NCI-H526 treated with DMSO at 0.1 percent for 48 hours (cell line): ENCODE data around the gene MAS1L.
"Not testable (repeated sequence)": the region's sequence is repeated elsewhere in the genome, so short reads cannot be mapped to it uniquely, and the experiment has no call there.

ENCODE experiments used
- DNase-seq: peaks from one replicate; lab custom pipeline; 2025; lab: John Stamatoyannopoulos, UW

MAS1L gene

DNA sequence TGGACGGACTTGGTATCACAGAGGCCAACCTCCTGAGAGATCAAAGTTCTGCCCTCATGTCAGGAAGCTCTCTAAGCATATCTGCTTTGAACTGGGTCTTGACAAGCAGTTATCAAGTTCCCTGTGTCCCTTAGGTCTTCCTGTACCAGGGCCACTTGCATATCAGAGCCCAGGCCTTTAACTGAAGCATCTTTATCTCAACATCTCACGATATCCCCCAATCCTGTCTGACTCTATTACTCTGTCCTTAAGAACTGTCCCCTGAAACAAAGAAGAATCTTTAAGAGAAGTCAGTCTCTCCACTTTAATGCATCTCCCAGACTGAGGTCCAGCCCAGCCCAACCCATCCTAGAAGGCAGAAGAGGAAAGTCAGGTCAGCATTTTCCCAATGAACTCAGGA, 8.2 kb downstream of the MAS1L start:
- no peak for DNase-seq

DNA sequence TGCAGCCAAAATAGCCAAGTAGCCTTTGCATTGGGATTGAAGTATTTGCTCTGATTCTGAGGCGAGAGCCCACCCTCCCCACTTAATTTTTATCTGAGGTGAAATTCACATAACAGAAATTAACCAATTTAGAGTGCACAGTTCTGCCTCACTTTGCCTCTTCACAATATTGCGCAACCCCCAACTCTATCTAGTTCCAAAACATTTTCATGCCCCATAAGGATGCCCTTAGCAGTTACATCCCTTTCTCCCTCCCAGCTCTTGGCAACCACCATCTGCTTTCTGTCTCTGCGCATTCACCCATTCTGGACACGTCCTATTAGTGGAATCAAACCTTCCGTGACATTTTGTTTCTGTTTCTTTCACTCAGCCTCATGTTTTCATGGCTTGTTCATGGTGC, 9.0 kb downstream of the MAS1L start:
- no peak for DNase-seq

DNA sequence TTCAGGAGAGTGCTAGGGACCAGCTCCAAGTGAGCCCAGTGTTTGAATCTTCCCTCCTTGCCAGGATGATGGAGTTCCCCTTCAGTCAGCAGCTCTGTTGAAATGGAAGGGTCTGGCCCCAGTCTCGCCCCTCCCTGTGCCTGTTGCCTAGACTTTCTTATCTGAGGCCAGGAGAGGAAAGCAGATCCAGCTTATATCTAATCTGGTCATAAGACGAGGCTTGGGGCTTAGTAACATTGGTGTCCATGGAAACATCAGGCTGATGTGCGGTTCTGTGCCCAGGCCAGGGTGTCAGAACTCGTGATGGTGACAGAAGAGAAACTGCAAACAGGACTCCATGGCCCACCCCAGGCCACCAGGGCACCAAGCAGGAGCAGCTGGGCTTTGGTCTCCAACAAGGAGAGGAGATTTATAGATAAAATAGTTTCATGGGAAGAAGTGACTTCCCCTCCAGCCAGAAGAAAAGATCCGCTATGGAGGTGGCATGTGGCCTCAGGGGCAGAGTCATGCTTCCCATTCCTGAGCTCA, 9.8 kb downstream of the MAS1L start:
- DNase-seq, result no peak

DNA sequence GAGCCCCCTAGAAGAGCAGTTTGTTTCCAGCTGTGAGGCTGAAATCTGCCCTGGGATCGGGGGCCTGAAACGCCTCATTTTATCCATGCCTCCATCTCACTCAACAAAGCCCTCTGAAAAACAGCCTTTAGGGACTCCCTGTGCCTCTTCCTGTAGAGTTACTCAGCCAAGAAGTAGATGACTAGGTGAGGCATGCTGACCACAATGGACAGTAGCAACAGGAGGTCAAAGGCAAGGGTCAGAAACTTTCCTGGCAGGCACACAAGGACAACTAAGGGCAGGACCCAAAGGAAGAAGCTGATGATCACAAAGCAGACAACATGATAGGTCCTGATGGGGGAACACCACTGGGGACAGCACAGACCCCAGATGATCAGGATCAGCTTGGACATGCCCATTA, 12.8 kb downstream of the MAS1L start:
- DNase-seq, result no peak

DNA sequence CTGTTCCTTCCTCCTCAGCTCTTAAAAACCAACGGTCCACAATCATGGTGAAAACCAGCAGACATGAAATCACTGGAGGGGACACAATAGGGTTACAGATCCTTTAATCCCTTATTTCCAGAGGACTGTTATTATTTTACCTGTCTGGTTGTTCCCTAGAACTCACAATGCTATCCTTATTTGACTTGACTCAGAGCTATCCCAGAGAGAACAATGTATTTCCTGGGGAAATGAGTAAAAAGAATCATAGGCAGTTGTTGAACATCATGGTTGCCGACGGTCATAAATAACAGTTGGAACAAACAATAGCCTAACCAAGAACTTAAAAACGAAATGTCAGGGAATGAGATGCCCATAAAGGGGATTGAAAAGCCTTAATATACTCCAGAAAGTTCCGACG, 21.5 kb downstream of the MAS1L start:
- no peak for DNase-seq

DNA sequence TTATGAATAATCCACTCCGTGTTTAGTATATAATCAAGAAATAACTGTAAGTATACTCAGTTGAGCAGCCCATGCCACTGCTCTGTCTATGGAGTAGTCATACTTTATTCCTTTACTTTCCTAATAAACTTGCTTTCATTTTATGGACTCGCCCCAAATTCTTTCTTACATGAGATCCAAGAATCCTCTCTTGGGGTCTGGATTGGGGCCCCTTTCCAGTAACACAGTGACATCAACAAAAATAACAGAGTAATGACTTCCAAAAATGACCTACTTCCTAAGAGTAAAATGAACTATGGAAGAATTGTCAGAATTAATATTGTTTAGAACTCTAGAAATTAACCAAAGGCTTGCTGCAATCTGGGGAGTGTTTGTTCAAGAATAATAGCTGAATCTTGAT, 22.0 kb downstream of the MAS1L start:
- no peak for DNase-seq

DNA sequence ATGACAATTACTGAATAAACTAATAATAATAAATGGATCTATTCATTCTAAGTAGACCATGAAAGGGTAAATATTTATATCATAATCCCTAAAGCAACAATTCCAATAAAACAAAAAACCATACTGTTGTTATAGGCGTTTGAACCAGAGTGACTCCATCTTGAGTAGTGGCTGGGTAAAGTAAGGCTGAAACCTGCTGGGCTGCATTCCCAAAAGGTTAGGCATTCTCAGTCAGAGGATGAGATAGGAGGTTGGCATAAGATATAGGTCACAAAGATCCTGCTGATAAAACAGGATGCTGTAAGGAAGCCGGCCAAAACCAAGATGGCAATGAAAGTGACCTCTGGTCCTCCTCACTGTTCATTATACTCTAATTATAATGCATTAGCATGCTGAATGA, 22.5 kb downstream of the MAS1L start:
- DNase-seq, result no peak

DNA sequence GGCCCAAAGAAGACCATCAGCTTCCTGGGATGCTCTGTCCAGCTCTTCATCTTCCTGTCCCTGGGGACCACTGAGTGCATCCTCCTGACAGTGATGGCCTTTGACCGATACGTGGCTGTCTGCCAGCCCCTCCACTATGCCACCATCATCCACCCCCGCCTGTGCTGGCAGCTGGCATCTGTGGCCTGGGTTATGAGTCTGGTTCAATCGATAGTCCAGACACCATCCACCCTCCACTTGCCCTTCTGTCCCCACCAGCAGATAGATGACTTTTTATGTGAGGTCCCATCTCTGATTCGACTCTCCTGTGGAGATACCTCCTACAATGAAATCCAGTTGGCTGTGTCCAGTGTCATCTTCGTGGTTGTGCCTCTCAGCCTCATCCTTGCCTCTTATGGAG, 25.7 kb downstream of the MAS1L start:
- DNase-seq, result no peak

DNA sequence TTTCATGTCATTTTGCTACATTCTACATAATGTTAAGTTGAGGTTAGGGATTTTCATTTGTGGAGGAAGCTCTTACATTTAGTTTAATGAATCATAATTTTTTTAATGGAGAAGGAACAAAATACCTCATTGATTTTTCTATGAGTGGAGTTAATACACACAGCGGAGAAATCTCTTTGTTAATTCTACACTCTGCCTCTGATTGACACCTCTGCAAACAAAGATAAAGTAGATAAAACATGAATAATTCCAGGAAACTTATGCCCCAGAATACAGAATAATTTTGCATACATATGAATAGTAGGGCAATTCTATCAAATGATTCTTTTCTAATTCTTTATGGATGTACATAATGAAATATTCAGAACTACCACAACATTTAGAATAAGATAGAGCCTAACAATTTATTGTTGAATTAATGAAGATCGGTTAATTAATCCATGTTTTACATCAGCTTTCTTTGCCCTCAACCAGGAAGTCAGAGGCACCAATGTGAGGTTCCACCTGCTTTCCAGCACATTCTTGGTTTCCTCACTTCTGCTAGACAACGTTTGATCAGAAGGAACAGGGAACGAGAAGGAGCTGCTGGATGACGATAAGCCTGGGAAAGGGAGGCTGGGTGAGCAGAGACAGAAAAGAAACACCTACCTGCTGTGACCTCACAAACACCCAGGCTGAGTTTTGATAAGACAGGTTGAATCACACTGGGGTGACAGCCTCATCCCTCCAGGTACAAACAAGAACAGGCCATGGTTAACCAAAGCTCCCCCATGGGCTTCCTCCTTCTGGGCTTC, 26.5 kb downstream of the MAS1L start:
- DNase-seq, result no peak

DNA sequence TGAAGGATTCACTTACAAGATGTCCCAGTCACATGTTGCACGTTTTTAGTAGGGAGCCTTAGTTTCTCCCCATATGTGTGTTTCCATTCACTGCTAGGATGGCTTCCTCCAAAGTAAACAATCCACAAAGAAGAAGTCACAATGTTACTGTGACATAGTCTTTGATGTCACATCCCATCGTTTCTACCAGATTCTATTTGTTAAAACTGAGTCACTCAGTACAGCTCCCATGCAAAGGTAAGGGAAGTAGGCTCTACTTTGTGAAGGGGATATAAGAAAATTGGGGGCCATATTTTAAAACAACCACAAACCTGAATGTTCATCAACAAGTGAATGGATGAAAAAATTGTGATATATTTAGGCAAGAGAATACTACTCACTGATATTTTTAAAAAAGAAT, 30.8 kb downstream of the MAS1L start, which contains the start of the genes OR11A1 and OR2H1:
Gene OR11A1, minus strand, starts transcription at position 101 of the 400 bp plus-strand sequence. CDS start 29,430 bp downstream, outside the sequence.
Gene OR2H1, plus strand, starts transcription at position 185 of the 400 bp plus-strand sequence. CDS start 4,615 bp downstream, outside the sequence.
- DNase-seq, result no peak

DNA sequence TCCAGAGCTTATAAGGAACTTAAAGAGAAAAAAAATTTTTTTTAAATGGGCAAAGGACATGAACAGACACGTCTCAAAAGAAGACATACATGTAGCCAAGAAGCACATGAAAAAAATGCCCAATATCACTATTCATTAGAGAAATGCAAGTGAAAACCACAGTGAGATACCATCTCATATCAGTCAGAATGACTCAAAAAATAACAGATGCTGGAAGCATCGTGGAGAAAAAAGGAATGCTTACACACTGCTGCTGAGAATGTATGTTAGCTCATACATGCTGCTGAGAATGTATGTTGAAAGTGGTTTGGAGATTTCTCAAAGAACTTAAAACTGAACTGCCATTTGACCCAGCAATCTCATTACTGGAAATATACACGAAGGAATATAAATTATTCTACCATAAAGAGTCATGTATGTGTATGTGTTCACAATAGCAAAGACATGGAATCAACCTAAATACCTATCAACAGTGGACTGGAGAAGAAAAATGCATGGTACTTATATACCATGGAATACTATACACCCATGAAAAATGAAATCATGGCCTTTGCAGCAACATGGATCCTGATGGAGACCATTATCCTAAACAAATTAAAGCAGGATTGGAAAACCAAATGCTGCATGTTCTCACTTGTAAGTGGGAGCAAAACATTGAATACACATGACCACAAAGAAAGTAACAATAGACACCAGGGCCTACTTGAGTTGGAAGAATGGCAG, 36.1 kb downstream of the MAS1L start:
- no peak for DNase-seq

DNA sequence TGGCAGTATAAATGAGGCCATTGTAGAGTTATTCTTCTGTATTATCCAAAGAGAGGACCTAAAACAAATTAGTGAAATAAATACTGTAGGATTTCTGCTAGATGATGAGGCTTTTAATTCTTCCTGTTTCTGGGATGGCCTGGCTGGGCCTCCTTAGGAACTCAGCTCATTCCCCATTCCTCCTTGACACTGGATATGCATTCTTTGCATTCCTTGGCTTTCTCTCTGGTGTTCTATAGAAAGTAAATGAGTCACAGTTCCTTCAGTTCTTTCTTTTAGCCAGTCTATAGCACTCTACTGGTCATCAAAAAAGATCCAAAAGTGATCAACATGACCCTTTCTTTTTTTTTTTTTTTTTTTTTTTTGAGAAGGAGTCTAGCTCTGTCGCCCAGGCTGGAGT, 40.1 kb downstream of the MAS1L start:
- DNase-seq, result no peak

DNA sequence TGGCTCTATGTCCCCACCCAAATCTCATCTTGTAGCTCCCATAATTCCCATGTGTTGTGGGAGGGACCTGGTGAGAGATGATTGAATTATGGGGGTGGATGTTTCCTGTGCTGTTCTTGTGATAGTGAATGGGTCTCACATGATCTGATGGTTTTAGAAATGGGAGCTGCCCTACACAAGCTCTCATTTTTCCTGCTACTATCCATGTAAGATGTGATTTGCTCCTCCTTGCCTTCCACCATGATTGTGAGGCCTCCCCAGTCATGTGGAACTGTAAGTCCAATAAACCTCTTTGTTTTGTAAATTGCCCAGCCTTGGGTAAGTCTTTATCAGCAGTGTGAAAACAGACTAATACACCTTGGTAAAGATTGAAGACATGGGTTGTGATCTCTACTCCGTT, 43.7 kb downstream of the MAS1L start:
- not testable (repeated sequence) for DNase-seq

DNA sequence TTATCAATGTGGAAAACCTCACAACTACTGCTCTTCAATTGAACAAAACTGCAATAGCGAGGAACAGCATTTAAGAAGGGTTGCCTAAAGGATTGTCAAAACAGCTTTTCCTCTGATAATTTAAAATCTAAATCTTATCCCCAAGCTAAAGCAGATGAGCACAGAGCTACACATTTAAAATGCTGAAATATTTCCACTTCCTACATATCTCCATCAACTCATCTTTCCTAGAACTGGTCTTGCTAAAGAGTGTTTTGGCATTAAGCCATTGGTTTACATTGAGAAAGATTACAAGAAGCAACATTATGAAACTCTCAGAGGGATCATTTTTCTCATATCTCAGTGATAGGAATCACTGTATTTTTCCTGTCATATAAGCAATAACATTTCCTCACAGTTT, 45.0 kb downstream of the MAS1L start:
- DNase-seq, result no peak

DNA sequence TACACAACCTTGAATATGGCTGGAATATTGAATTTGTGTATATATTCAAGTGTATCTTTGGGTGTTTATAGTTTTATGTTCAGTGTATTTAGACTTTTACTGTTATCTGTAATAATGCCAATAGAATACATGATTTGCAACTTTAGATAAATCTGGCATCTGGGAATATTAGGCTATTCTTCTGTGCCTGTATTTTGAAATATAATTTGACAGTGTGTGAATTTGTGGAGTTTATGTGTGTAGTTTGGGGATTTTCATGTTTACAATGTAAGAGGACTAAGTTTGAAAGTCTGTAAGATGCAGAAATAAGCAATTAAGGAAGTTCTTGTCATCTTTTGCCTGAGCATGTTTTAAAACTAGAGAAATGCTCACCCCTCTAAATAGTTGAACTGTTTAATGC, 48.8 kb downstream of the MAS1L start, which contains the start of gene OR10C1:
Gene OR10C1, plus strand, starts transcription at position 301 of the 400 bp plus-strand sequence. CDS start 710 bp downstream, outside the sequence.
- DNase-seq, result no peak

DNA sequence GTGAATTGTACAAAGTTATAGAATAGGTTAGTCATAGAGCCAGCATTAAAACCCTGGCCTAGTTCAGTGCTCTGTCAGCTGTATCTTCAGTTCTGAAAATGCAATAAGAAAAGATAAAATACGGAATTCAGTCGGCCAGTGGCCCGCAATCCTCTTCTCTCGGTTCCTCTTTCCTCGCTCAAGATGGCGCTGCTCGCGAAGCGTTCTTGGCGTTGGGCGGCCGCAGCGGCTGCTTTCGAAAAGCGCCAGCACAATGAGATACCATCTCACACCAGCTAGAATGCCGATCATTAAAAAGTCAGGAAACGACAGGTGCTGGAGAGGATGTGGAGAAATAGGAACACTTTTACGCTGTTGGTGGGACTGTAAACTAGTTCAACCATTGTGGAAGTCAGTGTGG, 51.0 kb downstream of the MAS1L start:
- DNase-seq, result not testable (repeated sequence)
